Neural progenitor cell (in vitro differentiated cells): ENCODE results near the gene LBHD1. TPM values are rescaled to one million over a fixed set of nuclear protein-coding genes. Genes with fewer than 3 reads are reported as not detected.

Experiments used
- DNase-seq: peaks from one replicate; pipeline ENCODE4 v3.0.0-alpha.2; 2016; ENCODE audit warnings: low spot score
- H2AFZ ChIP-seq: fragments of 200-600 bp; sonication (generic); replicated peaks from 2 replicates; pipeline ENCODE4 v1.6.1; 2016; ENCODE audit warnings: antibody characterized with exemption
- H3F3A ChIP-seq: fragments of 200-600 bp; sonication (generic); 2 replicates; pipeline ENCODE4 v1.6.1; 2016; ENCODE audit warnings: antibody characterized with exemption, low read depth
- H3K27ac ChIP-seq: fragments of 200-600 bp; sonication (generic); 2 replicates; pipeline ENCODE4 v1.5.1; 2016; ENCODE audit warnings: mild to moderate bottlenecking
- H3K27me3 ChIP-seq: fragments of 200-600 bp; sonication (generic); 2 replicates; pipeline ENCODE4 v1.6.1; 2016; ENCODE audit warnings: mild to moderate bottlenecking, moderate library complexity
- H3K36me3 ChIP-seq: fragments of 200-600 bp; sonication (generic); 2 replicates; pipeline ENCODE4 v1.5.1; 2016
- H3K4me1 ChIP-seq: fragments of 200-600 bp; sonication (generic); 2 replicates; pipeline ENCODE4 v1.6.1; 2016; ENCODE audit warnings: mixed run types
- H3K4me2 ChIP-seq: fragments of 200-600 bp; sonication (generic); 2 replicates; pipeline ENCODE4 v1.6.1; 2016
- H3K4me3 ChIP-seq: fragments of 200-600 bp; sonication (generic); 2 replicates; pipeline ENCODE4 v1.5.1; 2016
- H3K79me2 ChIP-seq: fragments of 200-600 bp; sonication (generic); 2 replicates; pipeline ENCODE4 v1.6.1; 2016; ENCODE audit warnings: low read depth
- H3K9ac ChIP-seq: fragments of 200-600 bp; sonication (generic); 2 replicates; pipeline ENCODE4 v1.6.1; 2016
- H3K9me3 ChIP-seq: fragments of 200-600 bp; sonication (generic); 2 replicates; pipeline ENCODE4 v1.5.1; 2016; ENCODE audit warnings: low read depth
- H4K20me1 ChIP-seq: fragments of 200-600 bp; sonication (generic); 2 replicates; pipeline ENCODE4 v1.6.1; 2016; ENCODE audit warnings: low read depth
- H3K27ac Mint-ChIP-seq: 3 replicates; pipeline ENCODE4 v1.8.0; 2021; ENCODE audit warnings: mixed read lengths
- H3K27me3 Mint-ChIP-seq: 2 replicates; pipeline ENCODE4 v1.8.0; 2022; ENCODE audit warnings: low read depth, mild to moderate bottlenecking, inconsistent platforms, moderate library complexity, mixed read lengths; ENCODE audit not compliant: insufficient read depth
- H3K36me3 Mint-ChIP-seq: 3 replicates; pipeline ENCODE4 v1.8.0; 2021; ENCODE audit warnings: mixed read lengths
- H3K4me1 Mint-ChIP-seq: 3 replicates; pipeline ENCODE4 v1.8.0; 2021; ENCODE audit warnings: mixed read lengths
- H3K4me3 Mint-ChIP-seq: 3 replicates; pipeline ENCODE4 v1.8.0; 2021; ENCODE audit warnings: mild to moderate bottlenecking, moderate library complexity, mixed read lengths
- H3K9me3 Mint-ChIP-seq: 3 replicates; pipeline ENCODE4 v1.8.0; 2020; ENCODE audit warnings: mixed read lengths
- CTCF ChIP-seq: fragments of 200-600 bp; sonication (generic); IDR thresholded peaks from 2 replicates; pipeline ENCODE4 v1.5.1; 2017; ENCODE audit warnings: antibody characterized with exemption, mild to moderate bottlenecking
- EZH2 ChIP-seq: fragments of 200-600 bp; sonication (generic); IDR thresholded peaks from 2 replicates; pipeline ENCODE4 v1.6.1; 2017; ENCODE audit warnings: antibody characterized with exemption, mild to moderate bottlenecking, moderate library complexity
- EZH2phosphoT487 ChIP-seq: fragments of 200-600 bp; sonication (generic); IDR thresholded peaks from 2 replicates; pipeline ENCODE4 v1.6.1; 2017; ENCODE audit warnings: antibody characterized with exemption
- total RNA-seq: library from RNA; depleted of rRNA; stranded (reverse); fragments of >200 nt; gene quantifications from 2 replicates; pipeline ENCODE4 v1.2.3, GENCODE V29; 2015; ENCODE audit warnings: low replicate concordance

Gene LBHD1
- total RNA-seq, 1 donor from 2014 or later: 4.0 TPM

DNA sequence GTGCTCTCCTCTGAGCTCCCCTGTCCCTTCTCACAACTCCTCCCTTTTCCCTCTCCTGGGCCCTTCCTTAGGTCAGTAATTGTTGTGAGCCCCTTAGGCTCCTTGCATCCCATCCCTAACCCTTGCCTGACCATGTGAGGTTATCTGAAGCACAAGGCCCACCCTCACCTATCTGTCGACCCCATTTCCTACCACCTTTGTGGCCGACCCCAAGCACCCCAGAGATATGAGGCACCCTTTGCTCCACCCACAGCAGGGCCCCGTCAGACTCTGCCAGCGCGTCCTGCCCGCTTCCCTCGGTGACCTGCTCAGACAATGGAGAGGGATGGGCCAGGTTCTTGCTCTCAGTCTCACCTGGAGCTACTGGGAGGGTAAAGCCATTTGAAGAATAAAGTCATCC lies 36.7 kb upstream of the LBHD1 start:
- Histone ChIP-seq H3K4me2 (peak overlapping the region; percentile 92), H3F3A (peaks cover 81% of the 10 kb centered on the region), H3K79me2 (peaks cover 16% of the 10 kb centered on the region), H4K20me1 (no peaks in the 10 kb centered on the region), H3K4me1 (peaks cover 32% of the 10 kb centered on the region), H3K36me3 (no peaks in the 10 kb centered on the region), H3K27ac (peak overlapping the region; percentile 61), H3K9ac (peak overlapping the region; percentile 55), H3K9me3 (no peaks in the 10 kb centered on the region), H2AFZ (peak overlapping the region; percentile 68), H3K27me3 (no peaks in the 10 kb centered on the region), H3K4me3 (peak overlapping the region; percentile 65)
- no peak for TF ChIP-seq EZH2
- no peak for TF ChIP-seq CTCF
- TF ChIP-seq EZH2phosphoT487: no peak
- H3K36me3 Mint-ChIP-seq: peaks cover 26% of the 10 kb centered on the region
- H3K4me1 Mint-ChIP-seq: peaks cover 47% of the 10 kb centered on the region
- peak overlapping the region; percentile 97 for H3K27ac Mint-ChIP-seq
- DNase-seq: no peak
- peak overlapping the region; percentile 88 for H3K4me3 Mint-ChIP-seq
- peaks cover 8% of the 10 kb centered on the region for H3K27me3 Mint-ChIP-seq
- H3K9me3 Mint-ChIP-seq: no peaks in the 10 kb centered on the region

DNA sequence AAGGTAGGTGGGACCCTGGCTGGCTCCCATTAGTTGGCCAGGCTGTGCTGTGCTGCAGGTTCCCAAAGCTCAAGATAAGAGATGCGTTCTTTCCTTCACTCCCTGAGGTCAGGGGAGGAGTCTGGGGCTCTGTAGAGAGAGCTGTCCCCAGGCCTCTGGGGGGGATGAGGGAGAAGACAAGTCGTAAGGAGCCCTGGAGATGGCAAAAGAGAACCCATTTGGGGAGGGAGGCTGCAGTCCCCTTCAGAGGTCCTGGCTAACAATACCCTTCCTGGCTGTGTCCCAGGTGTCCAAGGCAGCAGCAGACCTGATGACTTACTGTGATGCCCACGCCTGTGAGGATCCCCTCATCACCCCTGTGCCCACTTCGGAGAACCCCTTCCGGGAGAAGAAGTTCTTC lies 36.3 kb upstream of the LBHD1 start:
- Histone ChIP-seq H3F3A (peaks cover 77% of the 10 kb centered on the region), H3K27ac (no peak overlapping the region), H3K4me2 (peak overlapping the region; percentile 92), H3K27me3 (no peaks in the 10 kb centered on the region), H2AFZ (no peak overlapping the region), H3K4me3 (peak overlapping the region; percentile 65), H3K9ac (no peak overlapping the region), H3K4me1 (peaks cover 32% of the 10 kb centered on the region), H3K79me2 (peaks cover 16% of the 10 kb centered on the region), H3K36me3 (no peaks in the 10 kb centered on the region), H3K9me3 (no peaks in the 10 kb centered on the region), H4K20me1 (no peaks in the 10 kb centered on the region)
- H3K27ac Mint-ChIP-seq: peak overlapping the region; percentile 97
- DNase-seq: no peak
- peaks cover 24% of the 10 kb centered on the region for H3K36me3 Mint-ChIP-seq
- peak overlapping the region; percentile 88 for H3K4me3 Mint-ChIP-seq
- H3K27me3 Mint-ChIP-seq: peaks cover 8% of the 10 kb centered on the region
- TF ChIP-seq EZH2phosphoT487 (no peak), CTCF (no peak), EZH2 (no peak)
- H3K4me1 Mint-ChIP-seq: peaks cover 47% of the 10 kb centered on the region
- no peaks in the 10 kb centered on the region for H3K9me3 Mint-ChIP-seq

DNA sequence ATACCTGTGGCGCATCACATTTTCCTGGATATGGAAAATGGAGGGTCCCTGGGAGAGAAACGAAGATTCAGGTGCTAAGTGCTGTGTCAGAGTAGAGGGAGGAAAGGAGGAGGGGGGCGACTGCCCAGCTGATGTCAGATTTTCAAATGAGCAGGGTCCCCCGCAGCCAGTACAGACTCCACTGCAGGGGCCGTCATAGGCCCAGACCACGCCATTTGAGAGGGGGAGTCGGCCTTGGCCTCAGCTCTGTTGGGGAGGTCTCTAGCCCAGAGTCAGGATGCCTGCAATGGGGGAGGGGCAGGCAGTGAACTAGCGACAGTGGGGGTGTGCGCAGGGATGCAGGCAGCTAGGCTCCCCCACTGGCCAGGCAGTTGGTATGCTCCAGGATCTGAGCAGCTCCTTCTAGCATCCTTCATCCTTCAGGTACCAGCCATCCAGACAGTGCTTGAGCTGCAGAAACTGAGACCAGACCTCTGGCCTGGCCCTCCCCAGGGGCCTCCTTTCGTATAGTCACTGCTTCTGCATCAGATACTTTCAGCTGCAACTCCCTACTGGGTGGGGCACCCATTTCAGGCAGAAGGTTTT lies 35.3 kb upstream of the LBHD1 start, which contains the start of the genes BSCL2 and GNG3:
Gene BSCL2 (minus strand): TSS at position 148 of the 585 bp plus-strand sequence. CDS start 229 bp downstream, outside the sequence.
Gene GNG3 (plus strand): TSS at position 400 of the 585 bp plus-strand sequence. CDS start 620 bp downstream, outside the sequence.
- peaks cover 47% of the 10 kb centered on the region for H3K4me1 Mint-ChIP-seq
- Histone ChIP-seq H4K20me1 (no peaks in the 10 kb centered on the region), H3K4me2 (peak within 1 kb of the TSS; percentile 96), H3K9me3 (no peaks in the 10 kb centered on the region), H3K27me3 (no peaks in the 10 kb centered on the region), H3K4me1 (peaks cover 32% of the 10 kb centered on the region), H2AFZ (peak within 1 kb of the TSS; percentile 7), H3K36me3 (no peaks in the 10 kb centered on the region), H3K4me3 (peak within 1 kb of the TSS; percentile 65), H3F3A (peaks cover 66% of the 10 kb centered on the region), H3K79me2 (peaks cover 16% of the 10 kb centered on the region), H3K27ac (peak within 1 kb of the TSS; percentile 72), H3K9ac (no peak within 1 kb of the TSS)
- DNase-seq: peak; percentile 85
- H3K27me3 Mint-ChIP-seq: peaks cover 8% of the 10 kb centered on the region
- no peaks in the 10 kb centered on the region for H3K9me3 Mint-ChIP-seq
- peaks cover 19% of the 10 kb centered on the region for H3K36me3 Mint-ChIP-seq
- peak within 1 kb of the TSS; percentile 97 for H3K27ac Mint-ChIP-seq
- peak within 1 kb of the TSS; percentile 88 for H3K4me3 Mint-ChIP-seq
- no peak for TF ChIP-seq EZH2phosphoT487
- TF ChIP-seq CTCF: no peak
- TF ChIP-seq EZH2: no peak
